ENCODE results near the gene HCRTR2.

The HCRTR2 gene

GRCh38 chr6:55319961-55320695 lies 145.8 kb downstream of the HCRTR2 start:
- Histone ChIP-seq H3K4me3 (ENCODE audit: insufficient read depth, low read depth, low read length) (no peak overlapping the region), H3K27ac (ENCODE audit: insufficient read depth, low read depth, low read length, poor library complexity, severe bottlenecking) (no peak overlapping the region), H3K4me1 (ENCODE audit: control insufficient read depth, insufficient read depth, low read length) (no peaks in the 10 kb centered on the region), H3K27me3 (ENCODE audit: control insufficient read depth, insufficient read depth, low read length, poor library complexity, severe bottlenecking) (no peaks in the 10 kb centered on the region), H3K9me3 (ENCODE audit: control insufficient read depth, low read length) (no peaks in the 10 kb centered on the region), H3K36me3 (ENCODE audit: control insufficient read depth, insufficient read depth, low read length) (no peaks in the 10 kb centered on the region)

GRCh38 chr6:55320696-55321086 lies 146.4 kb downstream of the HCRTR2 start:
- Histone ChIP-seq H3K27ac (ENCODE audit: insufficient read depth, low read depth, low read length, poor library complexity, severe bottlenecking) (no peak overlapping the region), H3K36me3 (ENCODE audit: control insufficient read depth, insufficient read depth, low read length) (no peaks in the 10 kb centered on the region), H3K4me1 (ENCODE audit: control insufficient read depth, insufficient read depth, low read length) (no peaks in the 10 kb centered on the region), H3K9me3 (ENCODE audit: control insufficient read depth, low read length) (no peaks in the 10 kb centered on the region), H3K27me3 (ENCODE audit: control insufficient read depth, insufficient read depth, low read length, poor library complexity, severe bottlenecking) (no peaks in the 10 kb centered on the region), H3K4me3 (ENCODE audit: insufficient read depth, low read depth, low read length) (no peak overlapping the region)
- 85 to 91% methylated on average over 2 of the region's 2 CpGs for WGBS, 2 experiments

GRCh38 chr6:55327169-55327568 lies 152.9 kb downstream of the HCRTR2 start, which contains the start of gene GFRAL:
GFRAL (plus strand) TSS chr6:55327469; CDS start chr6:55327555, 86 bp downstream.
- H3K27me3 ChIP-seq (ENCODE audit: control insufficient read depth, insufficient read depth, low read length, poor library complexity, severe bottlenecking) = no peaks in the 10 kb centered on the region
- no peak within 1 kb of the TSS for H3K4me3 ChIP-seq (ENCODE audit: insufficient read depth, low read depth, low read length)
- H3K27ac ChIP-seq (ENCODE audit: insufficient read depth, low read depth, low read length, poor library complexity, severe bottlenecking) = no peak within 1 kb of the TSS
- no peaks in the 10 kb centered on the region for H3K36me3 ChIP-seq (ENCODE audit: control insufficient read depth, insufficient read depth, low read length)
- no peaks in the 10 kb centered on the region for H3K4me1 ChIP-seq (ENCODE audit: control insufficient read depth, insufficient read depth, low read length)
- no peaks in the 10 kb centered on the region for H3K9me3 ChIP-seq (ENCODE audit: control insufficient read depth, low read length)
- 89 to 98% methylated on average over 4 to 5 of the region's 5 CpGs for WGBS, 2 experiments

Data from ectodermal cell (in vitro differentiated cells).